ENCODE measurements around the gene PRDM5. TPM values are rescaled to one million over a fixed set of nuclear protein-coding genes. Genes with fewer than 3 reads are reported as not detected.

Gene PRDM5
- total RNA-seq, 6 experiments from 2014 or later: 0.20 to 0.64 (median 0.36) TPM

DNA sequence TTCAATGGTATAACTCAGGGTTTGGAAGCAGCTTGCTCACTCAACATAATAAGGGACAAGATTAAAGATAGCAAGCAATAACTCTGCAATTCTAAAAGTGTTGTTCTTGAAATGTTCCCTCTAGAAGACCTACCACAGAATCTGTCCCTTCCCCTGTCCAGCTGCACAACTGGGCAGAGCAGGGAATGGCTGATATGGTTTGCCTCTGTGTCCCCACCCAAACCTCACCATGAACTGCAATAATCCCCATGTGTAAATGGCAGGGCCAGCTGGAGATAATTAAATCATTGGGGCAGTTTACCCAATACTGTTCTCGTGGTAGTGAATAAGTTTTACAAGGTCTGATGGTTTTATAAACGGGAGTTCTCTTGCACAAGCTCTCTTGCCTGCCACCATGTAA is 19.1 kb downstream of the PRDM5 start:
- no peaks in the 10 kb centered on the region for H3K9me3 ChIP-seq
- no peak for DNase-seq
- H3K36me3 ChIP-seq: no peaks in the 10 kb centered on the region
- H3K4me3 ChIP-seq: no peak overlapping the region
- TF ChIP-seq, protein P1, sequence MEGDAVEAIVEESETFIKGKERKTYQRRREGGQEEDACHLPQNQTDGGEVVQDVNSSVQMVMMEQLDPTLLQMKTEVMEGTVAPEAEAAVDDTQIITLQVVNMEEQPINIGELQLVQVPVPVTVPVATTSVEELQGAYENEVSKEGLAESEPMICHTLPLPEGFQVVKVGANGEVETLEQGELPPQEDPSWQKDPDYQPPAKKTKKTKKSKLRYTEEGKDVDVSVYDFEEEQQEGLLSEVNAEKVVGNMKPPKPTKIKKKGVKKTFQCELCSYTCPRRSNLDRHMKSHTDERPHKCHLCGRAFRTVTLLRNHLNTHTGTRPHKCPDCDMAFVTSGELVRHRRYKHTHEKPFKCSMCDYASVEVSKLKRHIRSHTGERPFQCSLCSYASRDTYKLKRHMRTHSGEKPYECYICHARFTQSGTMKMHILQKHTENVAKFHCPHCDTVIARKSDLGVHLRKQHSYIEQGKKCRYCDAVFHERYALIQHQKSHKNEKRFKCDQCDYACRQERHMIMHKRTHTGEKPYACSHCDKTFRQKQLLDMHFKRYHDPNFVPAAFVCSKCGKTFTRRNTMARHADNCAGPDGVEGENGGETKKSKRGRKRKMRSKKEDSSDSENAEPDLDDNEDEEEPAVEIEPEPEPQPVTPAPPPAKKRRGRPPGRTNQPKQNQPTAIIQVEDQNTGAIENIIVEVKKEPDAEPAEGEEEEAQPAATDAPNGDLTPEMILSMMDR (IDR thresholded peaks at IDR 0.05): no peak
- TF ChIP-seq POLR2A (IDR thresholded peaks at IDR 0.05): no peak
- no peak overlapping the region for H3K27ac ChIP-seq
- ATAC-seq: no peak
- H3K4me1 ChIP-seq: no peaks in the 10 kb centered on the region
- WGBS (ENCODE audit: insufficient coverage, low coverage, low lambda C conversion rate, missing lambda C conversion rate): 81% methylated on average over 2 of the region's 2 CpGs
- H3K27me3 ChIP-seq: no peaks in the 10 kb centered on the region
- intact Hi-C loops (cut with DNase I): no loop called here

DNA sequence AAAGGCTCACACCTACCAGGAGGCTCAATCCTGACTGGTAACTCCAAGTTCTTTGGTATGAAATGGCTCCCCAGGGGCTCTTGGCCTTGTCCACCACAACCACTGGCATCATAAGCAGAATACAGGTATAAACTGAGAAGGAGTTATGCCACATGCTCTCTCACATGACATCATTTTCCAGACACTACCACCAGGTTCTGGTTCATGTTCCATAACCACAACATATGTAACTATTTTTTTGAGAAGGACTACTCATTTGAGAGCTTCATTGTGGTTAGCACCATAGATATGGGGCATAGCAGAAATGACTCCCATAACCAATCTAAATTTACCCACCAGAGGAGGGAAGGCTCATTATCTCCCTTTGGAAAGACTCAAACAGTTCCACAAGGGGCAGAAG is 19.6 kb downstream of the PRDM5 start:
- ATAC-seq (no peak), DNase-seq (no peak)
- Histone ChIP-seq H3K27ac (no peak overlapping the region), H3K4me3 (no peak overlapping the region), H3K27me3 (no peaks in the 10 kb centered on the region), H3K9me3 (no peaks in the 10 kb centered on the region), H3K4me1 (no peaks in the 10 kb centered on the region), H3K36me3 (no peaks in the 10 kb centered on the region)
- intact Hi-C loops (cut with DNase I): no loop called here
- TF ChIP-seq, protein P1 (IDR thresholded peaks at IDR 0.05): no peak
- TF ChIP-seq POLR2A (IDR thresholded peaks at IDR 0.05): no peak

DNA sequence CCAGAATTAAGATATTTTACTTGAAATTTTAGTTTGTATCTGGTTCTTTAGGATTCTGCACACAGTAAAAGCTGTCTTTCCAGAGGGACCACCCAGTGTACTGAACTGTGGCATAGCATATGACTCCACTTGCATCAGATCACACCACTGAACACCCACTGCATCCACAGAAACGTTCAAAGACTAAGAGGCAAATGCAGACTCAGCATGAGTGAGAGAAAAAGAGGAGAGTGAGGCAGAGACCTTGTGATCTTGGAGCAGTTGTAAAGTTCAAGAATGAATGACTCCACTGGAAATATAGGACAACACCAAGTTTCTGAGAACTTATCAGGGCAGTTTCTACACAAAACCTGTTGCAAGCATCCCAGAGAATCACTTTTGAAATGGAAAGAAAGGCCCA is 20.8 kb downstream of the PRDM5 start:
- Histone ChIP-seq H3K4me3 (no peak overlapping the region), H3K27ac (no peak overlapping the region), H3K27me3 (no peaks in the 10 kb centered on the region), H3K36me3 (no peaks in the 10 kb centered on the region), H3K4me1 (no peaks in the 10 kb centered on the region), H3K9me3 (no peaks in the 10 kb centered on the region)
- intact Hi-C loops (cut with DNase I): no loop called here
- DNase-seq (no peak), ATAC-seq (no peak)
- TF ChIP-seq POLR2A (IDR thresholded peaks at IDR 0.05): no peak
- TF ChIP-seq, protein P1 (IDR thresholded peaks at IDR 0.05): no peak
- 33% methylated on average over 1 of the region's 1 CpG for WGBS (ENCODE audit: insufficient coverage, low coverage, low lambda C conversion rate, missing lambda C conversion rate)

DNA sequence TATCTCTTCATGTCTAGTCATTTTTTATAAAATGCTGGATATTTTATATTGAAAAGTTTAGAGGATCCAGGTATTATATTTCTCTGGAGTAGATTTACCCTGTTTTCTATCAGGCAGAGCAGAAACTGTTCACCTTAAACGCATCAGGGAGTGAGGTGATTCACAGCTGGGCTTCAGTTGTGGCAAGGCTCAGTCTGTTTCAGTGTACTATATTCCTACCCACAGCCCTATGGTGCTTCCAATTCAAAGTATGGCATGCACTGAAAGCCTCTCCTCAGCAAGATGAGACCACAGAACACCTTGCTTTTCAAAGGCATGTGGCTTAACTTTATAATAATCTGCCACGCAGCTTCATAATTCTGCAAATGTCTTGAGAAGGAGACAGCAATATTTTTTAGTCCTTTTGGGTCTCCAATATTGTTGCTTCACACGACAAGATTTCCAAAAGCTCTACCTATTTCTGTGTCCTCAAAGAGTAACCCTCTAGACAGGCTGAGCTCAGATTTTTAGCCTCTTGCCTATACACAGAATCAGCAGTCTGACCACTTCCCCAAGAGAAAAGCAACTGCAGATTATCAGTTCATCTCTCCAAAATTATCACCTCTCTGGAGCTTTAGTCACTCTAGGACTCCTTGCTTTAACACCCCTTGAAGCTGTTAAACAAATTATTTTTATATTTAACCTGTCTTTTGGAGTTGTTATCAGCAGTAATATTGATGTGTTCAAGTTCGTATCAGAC is 24.4 kb downstream of the PRDM5 start:
- intact Hi-C loops (cut with DNase I): no loop called here
- WGBS (ENCODE audit: insufficient coverage, low coverage, low lambda C conversion rate, missing lambda C conversion rate): 67% methylated on average over 4 of the region's 4 CpGs
- Histone ChIP-seq H3K27ac (no peak overlapping the region), H3K36me3 (no peaks in the 10 kb centered on the region), H3K4me3 (no peak overlapping the region), H3K27me3 (no peaks in the 10 kb centered on the region), H3K9me3 (no peaks in the 10 kb centered on the region), H3K4me1 (no peaks in the 10 kb centered on the region)
- DNase-seq: no peak
- no peak for ATAC-seq
- TF ChIP-seq, protein P1 (IDR thresholded peaks at IDR 0.05): no peak
- TF ChIP-seq POLR2A (IDR thresholded peaks at IDR 0.05): no peak

All from right lobe of liver (tissue), 6 donors.